Measurements from ENCODE around the gene FGF1.

FGF1 gene

GRCh38 chr5:142696379-142696778 is 10.5 kb upstream of the FGF1 start:
- no peak for DNase-seq (ENCODE audit: low spot score)

GRCh38 chr5:142694092-142694856 is 8.4 kb upstream of the FGF1 start:
- DNase-seq (ENCODE audit: low spot score), result no peak

DNA sequence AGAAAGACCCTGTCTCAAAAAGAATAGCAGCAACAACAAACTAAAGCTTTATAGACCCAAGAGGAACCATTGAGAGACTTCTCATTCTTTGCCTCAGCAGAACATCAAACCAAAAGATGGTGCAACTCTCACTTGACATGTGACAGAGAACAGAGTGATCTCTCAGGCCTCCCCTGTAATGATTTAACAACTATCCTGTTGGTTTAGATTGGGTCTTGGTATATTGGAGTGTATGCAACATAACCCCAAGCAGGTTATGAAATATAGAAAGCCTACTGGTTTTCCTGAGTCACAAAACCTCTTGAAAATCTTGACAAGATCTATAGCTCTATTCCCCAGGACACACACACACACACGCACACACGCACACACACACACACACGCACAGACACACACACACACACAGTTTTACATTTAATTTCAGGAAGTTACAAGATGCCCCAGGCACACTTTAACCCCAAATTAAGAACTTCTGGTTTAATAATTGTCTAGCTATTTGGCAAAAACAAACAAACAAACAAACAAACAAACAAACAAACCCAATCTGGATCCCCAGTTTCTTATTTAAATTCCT is 6.5 kb upstream of the FGF1 start:
- no peak for DNase-seq (ENCODE audit: low spot score)

GRCh38 chr5:142690667-142691066 is 4.8 kb upstream of the FGF1 start:
- no peak for DNase-seq (ENCODE audit: low spot score)

DNA sequence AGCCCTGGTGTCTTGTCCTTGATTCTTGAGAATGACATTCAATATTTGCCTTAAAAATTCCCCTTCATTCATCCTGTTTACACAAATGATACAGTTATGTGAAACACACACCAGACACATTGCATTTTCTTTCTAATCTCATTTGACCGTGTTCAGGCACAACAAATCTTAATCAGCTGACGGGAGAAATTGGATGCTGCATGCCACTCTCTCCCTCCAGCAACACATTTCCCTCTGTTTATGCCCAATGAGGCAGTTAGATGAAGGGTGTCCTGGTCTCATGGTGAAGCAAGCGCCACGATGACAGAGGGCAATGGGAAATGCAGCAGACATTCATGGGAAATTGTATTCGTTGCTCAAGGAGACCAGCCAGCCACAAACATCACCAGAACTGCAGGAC is 3.2 kb upstream of the FGF1 start:
- DNase-seq (ENCODE audit: low spot score), result no peak

DNA sequence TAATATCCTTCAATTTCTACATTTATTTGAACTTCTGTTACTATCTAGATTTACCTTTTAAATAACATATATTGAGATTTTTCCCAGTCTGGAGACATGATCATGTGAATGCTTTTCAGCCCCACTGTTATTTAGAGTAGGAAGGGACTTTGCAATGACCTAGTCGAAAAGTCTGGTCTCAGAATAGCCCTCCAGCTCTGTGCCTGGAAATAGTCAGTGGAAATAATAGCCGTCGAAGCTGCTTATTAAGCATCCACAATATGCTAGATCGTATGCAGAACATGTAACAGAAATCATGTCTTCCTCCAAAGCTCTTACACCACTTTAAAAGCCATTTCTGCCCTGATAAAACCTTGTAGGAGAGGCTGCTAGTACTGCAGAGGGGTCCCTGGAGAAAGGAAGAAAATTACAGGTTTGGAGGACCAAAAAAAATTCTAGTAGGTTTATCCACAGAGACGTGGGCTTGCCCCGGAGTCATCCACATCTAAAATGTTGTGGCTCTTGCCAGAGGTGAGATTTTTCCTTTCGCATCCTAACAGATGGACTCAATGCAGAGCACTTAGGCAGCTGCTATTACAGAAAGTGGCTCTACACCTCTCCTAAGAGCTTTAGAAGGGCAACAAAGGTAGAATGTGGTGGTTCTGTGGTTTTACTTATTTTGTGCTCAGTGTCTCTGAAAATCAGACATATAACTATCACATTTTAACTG is 2.5 kb upstream of the FGF1 start:
- no peak for DNase-seq (ENCODE audit: low spot score)

- DNase-seq (ENCODE audit: low spot score), result no peak
These were observed 1.1 kb upstream of the FGF1 start for GRCh38 chr5:142686968-142687367.

- no peak for DNase-seq (ENCODE audit: low spot score)
These were observed 382 bp upstream of the FGF1 start for GRCh38 chr5:142686210-142686734.

GRCh38 chr5:142684508-142685041 is 1.3 kb downstream of the FGF1 start:
- no peak for DNase-seq (ENCODE audit: low spot score)

DNA sequence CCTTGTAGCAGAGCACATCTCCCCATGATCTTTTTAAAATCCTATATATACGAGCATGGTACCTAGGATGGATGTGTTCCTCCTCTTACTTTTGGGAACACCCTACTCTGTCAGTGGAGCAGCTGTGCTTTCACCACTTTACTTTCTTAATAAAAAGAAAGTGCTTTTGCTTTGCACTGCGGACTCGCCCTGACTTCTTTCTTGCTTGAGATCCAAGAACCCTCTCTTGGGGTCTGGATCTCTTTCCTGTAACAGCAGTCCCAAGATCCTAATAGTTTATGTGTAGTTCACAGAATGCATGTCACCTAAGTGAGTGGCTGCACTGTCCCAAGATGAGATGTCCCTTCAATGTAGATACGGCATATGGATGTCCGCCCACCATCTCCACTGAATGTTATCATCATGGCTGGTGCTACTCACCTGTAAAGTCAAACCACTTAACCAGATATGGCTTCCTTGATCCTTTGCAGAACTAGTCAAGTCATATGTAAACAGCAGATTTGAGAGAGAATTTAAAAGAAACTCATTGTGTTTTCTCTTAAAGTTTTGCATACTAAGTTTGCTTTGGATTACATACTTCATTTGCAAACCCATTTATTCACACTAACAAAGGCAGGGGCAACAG is 1.9 kb downstream of the FGF1 start:
- no peak for DNase-seq (ENCODE audit: low spot score)

DNA sequence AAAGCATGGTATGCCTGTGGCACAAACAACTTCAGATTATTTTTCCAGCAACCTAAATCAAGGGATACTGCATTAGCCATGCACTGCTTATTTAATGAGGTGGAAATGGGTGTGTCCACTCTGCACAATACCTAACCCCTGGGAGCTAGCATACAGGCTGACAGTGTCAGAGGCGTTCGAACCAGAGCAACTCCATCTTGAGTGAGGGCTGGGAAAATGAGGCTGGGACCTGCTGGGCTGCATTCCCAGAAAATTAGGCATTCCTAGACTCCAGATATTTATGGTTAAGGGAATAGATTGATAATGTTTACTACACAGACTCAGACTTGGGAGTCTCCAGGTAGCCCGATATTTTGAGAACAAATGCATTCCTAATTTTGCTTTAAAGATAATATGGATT is 2.8 kb downstream of the FGF1 start:
- DNase-seq (ENCODE audit: low spot score), result no peak

DNA sequence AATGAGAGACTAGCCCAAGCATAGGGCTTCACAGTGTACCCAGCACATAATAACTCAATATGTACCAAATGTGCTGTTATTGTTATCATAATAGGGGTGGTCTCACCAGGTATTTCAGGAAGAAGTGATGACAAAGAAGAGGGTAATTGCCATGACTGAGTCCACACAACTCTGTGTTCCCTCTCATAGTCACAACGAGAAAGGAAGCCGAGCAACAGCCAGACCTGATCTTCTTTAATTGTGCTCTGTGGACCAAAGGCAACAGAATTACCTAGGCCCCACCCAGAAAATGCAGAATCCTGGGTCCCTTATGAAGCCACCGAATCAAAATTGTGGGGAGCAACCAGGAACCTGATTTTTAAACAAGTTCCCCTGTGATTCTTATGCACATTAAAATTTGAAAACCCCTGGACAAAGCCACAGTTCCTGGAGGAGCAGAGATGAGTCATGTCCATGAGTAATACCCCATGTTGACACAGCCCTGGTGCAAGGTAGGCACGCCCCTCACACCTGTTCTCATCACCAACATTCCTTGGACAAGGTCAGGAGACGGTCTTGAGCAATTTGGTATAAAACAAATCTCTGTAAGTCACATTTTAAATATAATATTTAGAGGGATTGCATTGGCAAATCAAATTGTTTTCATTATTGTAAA is 5.2 kb downstream of the FGF1 start:
- DNase-seq (ENCODE audit: low spot score), result no peak

DNA sequence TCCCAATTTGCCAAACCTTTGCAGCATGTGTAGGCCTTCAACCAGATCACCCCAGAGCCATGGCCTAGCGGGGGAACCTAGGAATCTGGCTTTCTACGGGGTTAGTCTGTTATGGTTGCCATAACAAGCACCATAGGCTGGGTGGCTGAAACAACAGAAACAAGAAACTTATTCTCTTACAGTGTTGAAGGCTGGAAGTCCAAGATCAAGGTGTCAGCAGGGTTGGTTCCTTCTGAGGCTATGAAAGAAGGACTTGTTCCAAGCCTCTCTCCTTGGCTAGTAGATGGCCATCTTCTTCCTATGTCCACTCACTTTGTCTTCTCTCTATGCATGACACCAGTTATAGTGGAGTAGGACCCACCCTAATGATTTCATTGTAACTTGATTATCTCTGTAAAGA is 6.1 kb downstream of the FGF1 start:
- no peak for DNase-seq (ENCODE audit: low spot score)

DNA sequence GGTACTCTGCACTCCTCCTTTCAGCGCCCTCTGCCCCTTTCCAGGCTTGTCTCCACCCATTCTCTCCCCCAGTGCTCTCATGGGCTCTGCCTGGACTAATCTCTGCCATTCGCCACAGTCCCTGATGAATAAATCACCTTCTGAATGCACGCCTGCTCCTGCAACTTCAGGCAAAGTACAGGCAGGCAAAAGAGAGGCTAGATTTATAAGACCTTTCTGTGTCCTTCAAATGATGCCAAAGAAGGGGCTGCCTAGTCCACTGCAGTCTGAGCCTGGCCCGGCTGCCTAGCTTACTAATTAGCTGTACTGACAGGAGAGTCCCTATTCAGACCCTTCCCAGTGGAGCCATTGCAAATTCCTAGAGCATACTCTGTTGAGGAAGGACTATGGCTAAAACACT is 7.4 kb downstream of the FGF1 start:
- DNase-seq (ENCODE audit: low spot score), result no peak

GRCh38 chr5:142677198-142677597 is 8.7 kb downstream of the FGF1 start:
- no peak for DNase-seq (ENCODE audit: low spot score)

GRCh38 chr5:142676318-142676717 is 9.6 kb downstream of the FGF1 start:
- no peak for DNase-seq (ENCODE audit: low spot score)

DNA sequence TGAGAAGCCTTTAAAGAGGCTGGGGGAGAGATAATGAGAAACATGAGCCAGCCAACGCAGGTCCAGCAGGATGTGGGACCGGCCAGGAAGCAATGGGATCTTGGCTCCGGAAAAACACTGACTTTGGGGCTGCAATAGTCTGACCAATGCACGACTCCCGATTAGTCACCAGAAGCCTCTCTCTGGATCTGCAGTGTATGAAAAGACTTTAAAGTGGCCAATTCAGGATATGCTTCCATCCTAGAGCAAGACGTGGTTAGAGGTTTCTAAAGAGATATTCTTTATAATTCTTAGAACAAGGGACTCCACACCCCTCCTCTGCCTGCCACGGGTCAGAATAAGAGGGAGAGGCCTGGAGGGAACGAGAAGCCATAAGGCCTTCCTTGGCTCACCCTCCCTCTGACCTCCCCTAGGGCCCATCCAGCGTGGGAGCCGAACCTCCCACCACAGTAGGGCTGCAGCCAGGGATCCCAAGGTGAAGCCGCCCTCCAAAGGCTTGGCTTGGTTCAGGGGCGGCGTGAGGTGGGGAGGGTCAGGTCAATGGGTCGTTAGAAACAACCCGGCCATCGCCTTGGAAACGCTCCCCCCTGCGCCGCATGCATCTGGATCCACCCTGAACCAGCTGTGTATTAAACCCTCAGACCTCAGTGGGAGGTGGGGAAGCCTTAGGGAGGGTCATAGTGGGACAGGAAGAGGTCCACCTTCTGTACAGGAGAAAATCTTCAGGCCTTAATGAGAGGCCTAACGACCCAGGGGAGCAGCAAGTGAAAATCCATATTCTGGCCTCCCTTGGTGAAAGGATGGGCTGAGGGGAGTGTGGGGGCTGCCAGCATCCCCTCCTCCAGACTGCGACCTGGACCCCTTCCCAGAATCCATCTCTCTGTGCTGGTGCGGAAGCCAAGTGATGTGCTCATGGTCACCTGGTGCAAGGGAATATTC is 11.1 kb downstream of the FGF1 start:
- no peak for DNase-seq (ENCODE audit: low spot score)

- DNase-seq (ENCODE audit: low spot score), result no peak
These were observed 14.1 kb downstream of the FGF1 start for GRCh38 chr5:142671801-142672200.

DNA sequence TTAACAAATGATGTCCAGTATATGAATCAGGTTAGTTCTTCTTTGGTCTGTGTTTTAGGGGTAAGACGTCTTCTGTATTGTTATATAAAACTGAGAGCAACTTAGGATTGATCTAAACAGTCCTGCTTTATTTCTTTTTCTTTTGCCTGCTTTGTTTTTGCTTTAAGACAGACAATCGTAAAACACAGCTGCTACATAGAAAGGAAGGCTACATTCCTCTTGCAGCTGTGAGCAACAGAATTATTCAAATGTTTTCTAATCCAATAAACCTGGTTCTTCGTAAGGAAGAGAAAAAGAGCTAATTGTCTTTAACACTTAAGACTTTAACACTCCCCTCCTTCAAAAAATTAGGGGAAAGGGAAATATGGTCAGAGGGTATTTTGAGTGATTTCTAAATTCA is 14.6 kb downstream of the FGF1 start:
- DNase-seq (ENCODE audit: low spot score), result no peak

GRCh38 chr5:142670804-142671203 is 15.1 kb downstream of the FGF1 start:
- no peak for DNase-seq (ENCODE audit: low spot score)

GRCh38 chr5:142669477-142669876 is 16.4 kb downstream of the FGF1 start:
- no peak for DNase-seq (ENCODE audit: low spot score)
